PC-3 (cell line): Measurements from ENCODE around the gene C1orf141.

Source experiments
- EZH2 ChIP-seq: fragments of 300-600 bp; sonication (generic); IDR thresholded peaks from one replicate; pipeline ENCODE4 v1.6.1; 2017; ENCODE audit warnings: antibody characterized with exemption, mild to moderate bottlenecking, low read length; ENCODE audit not compliant: unreplicated experiment
- EZH2phosphoT487 ChIP-seq: fragments of 300-600 bp; sonication (generic); IDR thresholded peaks from 2 replicates; pipeline ENCODE4 v1.6.1; 2018; ENCODE audit warnings: mild to moderate bottlenecking, antibody characterized with exemption, low read length, borderline replicate concordance
- TF ChIP-seq, protein P1 (sequence below): fragments of 300-600 bp; sonication (generic); conservative IDR thresholded peaks from 2 replicates; pipeline ENCODE4 v1.5.1; 2017; ENCODE audit warnings: antibody characterized with exemption, low read depth, mild to moderate bottlenecking, low read length

- TF ChIP-seq, protein P1, sequence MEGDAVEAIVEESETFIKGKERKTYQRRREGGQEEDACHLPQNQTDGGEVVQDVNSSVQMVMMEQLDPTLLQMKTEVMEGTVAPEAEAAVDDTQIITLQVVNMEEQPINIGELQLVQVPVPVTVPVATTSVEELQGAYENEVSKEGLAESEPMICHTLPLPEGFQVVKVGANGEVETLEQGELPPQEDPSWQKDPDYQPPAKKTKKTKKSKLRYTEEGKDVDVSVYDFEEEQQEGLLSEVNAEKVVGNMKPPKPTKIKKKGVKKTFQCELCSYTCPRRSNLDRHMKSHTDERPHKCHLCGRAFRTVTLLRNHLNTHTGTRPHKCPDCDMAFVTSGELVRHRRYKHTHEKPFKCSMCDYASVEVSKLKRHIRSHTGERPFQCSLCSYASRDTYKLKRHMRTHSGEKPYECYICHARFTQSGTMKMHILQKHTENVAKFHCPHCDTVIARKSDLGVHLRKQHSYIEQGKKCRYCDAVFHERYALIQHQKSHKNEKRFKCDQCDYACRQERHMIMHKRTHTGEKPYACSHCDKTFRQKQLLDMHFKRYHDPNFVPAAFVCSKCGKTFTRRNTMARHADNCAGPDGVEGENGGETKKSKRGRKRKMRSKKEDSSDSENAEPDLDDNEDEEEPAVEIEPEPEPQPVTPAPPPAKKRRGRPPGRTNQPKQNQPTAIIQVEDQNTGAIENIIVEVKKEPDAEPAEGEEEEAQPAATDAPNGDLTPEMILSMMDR: no peak
- TF ChIP-seq EZH2phosphoT487: no peak
- TF ChIP-seq EZH2: no peak
Measured at GRCh38 chr1:67135354-67135753, 584 bp upstream of the C1orf141 start.
